HepG2 (cell line): ENCODE measurements around the gene PASK. TPM values are rescaled to one million over a fixed set of nuclear protein-coding genes. Genes with fewer than 3 reads are reported as not detected.

Source experiments
- CAMTA2 ChIP-seq: sonication (generic); formaldehyde crosslinking; IDR thresholded peaks from 2 replicates; pipeline ENCODE4 v1.4.0; 2020; ENCODE audit warnings: mild to moderate bottlenecking, missing genetic modification reagents, borderline replicate concordance
- CBFB ChIP-seq: sonication (generic); formaldehyde crosslinking; IDR thresholded peaks from 2 replicates; pipeline ENCODE4 v1.4.0; 2020; ENCODE audit warnings: missing genetic modification reagents
- CENPX ChIP-seq: sonication (generic); formaldehyde crosslinking; IDR thresholded peaks from 2 replicates; pipeline ENCODE4 v1.9.0; 2021; ENCODE audit warnings: mild to moderate bottlenecking, missing genetic modification reagents, moderate library complexity
- CSRNP2 ChIP-seq: sonication (generic); formaldehyde crosslinking; conservative IDR thresholded peaks from 2 replicates; pipeline ENCODE4 v1.8.0; 2022; ENCODE audit warnings: low read depth, missing genetic modification reagents
- DBP ChIP-seq: sonication (generic); formaldehyde crosslinking; IDR thresholded peaks from 2 replicates; pipeline ENCODE4 v1.4.0; 2020; ENCODE audit warnings: missing genetic modification reagents; ENCODE audit errors: not compliant biosample characterization
- DNMT1 ChIP-seq: sonication (generic); formaldehyde crosslinking; IDR thresholded peaks from 2 replicates; pipeline ENCODE4 v1.5.1; 2020; ENCODE audit warnings: mild to moderate bottlenecking, missing genetic modification reagents
- EHMT2 ChIP-seq: fragments of 200-600 bp; sonication (generic); IDR thresholded peaks from 2 replicates; pipeline ENCODE4 v1.7.0; 2017; ENCODE audit warnings: antibody characterized with exemption, low read depth, low read length, borderline replicate concordance
- ERF ChIP-seq: IDR thresholded peaks from 2 replicates; pipeline ENCODE4 v1.6.1; 2018; ENCODE audit warnings: missing biosample characterization, missing genetic modification reagents
- GABPA ChIP-seq, 2 experiments: IDR thresholded peaks; 2 replicates each; pipeline ENCODE4 v1.6.1; 2011 to 2016; ENCODE audit warnings: low read depth in 2 of 2, low read length in 1 of 2, missing biosample characterization in 1 of 2, missing genetic modification characterization in 1 of 2
- GMEB1 ChIP-seq: sonication (generic); formaldehyde crosslinking; IDR thresholded peaks from 2 replicates; pipeline ENCODE4 v1.5.1; 2020; ENCODE audit warnings: missing genetic modification reagents, mild to moderate bottlenecking, borderline replicate concordance
- KDM5A ChIP-seq: fragments of 200-600 bp; sonication (generic); IDR thresholded peaks from 2 replicates; pipeline ENCODE4 v1.7.0; 2018; ENCODE audit warnings: antibody characterized with exemption, mild to moderate bottlenecking, low read length, borderline replicate concordance
- NFIB ChIP-seq: sonication (generic); formaldehyde crosslinking; IDR thresholded peaks from 2 replicates; pipeline ENCODE4 v1.9.0; 2021; ENCODE audit warnings: missing genetic modification reagents, mild to moderate bottlenecking, borderline replicate concordance
- PRDM4 ChIP-seq: sonication (generic); formaldehyde crosslinking; IDR thresholded peaks from 2 replicates; pipeline ENCODE4 v1.9.0; 2021; ENCODE audit warnings: missing genetic modification reagents, borderline replicate concordance
- ZNF205 ChIP-seq: IDR thresholded peaks from 2 replicates; pipeline ENCODE4 v1.6.1; 2018; ENCODE audit warnings: missing biosample characterization, missing genetic modification reagents
- ZNF207 ChIP-seq: fragments of 450-650 bp; IDR thresholded peaks from 2 replicates; pipeline ENCODE4 v1.6.1; 2016; ENCODE audit warnings: antibody characterized with exemption, borderline replicate concordance
- ZNF263 ChIP-seq: sonication (generic); formaldehyde crosslinking; IDR thresholded peaks from 2 replicates; pipeline ENCODE4 v1.4.0; 2020; ENCODE audit warnings: missing genetic modification reagents
- ZNF326 ChIP-seq: sonication (generic); formaldehyde crosslinking; IDR thresholded peaks from 2 replicates; pipeline ENCODE4 v1.4.0; 2020; ENCODE audit warnings: missing genetic modification reagents, borderline replicate concordance
- ZNF329 ChIP-seq: sonication (generic); formaldehyde crosslinking; IDR thresholded peaks from 2 replicates; pipeline ENCODE4 v1.9.0; 2021; ENCODE audit warnings: low read depth, mild to moderate bottlenecking, missing genetic modification reagents
- ZNF704 ChIP-seq: sonication (generic); formaldehyde crosslinking; IDR thresholded peaks from 2 replicates; pipeline ENCODE4 v1.8.1; 2023; ENCODE audit warnings: mild to moderate bottlenecking, inconsistent platforms, moderate library complexity, missing genetic modification reagents, borderline replicate concordance
- polyA plus RNA-seq, 8 experiments: library from polyadenylated mRNA; depleted of rRNA in 3 of 8; stranded (reverse) in 7 of 8; unstranded in 1 of 8; fragments of >200 nt; fragmentation: Illumina TruSeq in 4 of 8; extraction: Trizol in 4 of 8; gene quantifications; 2 replicates each; pipeline versions ENCODE4 v1.2.1 to v1.2.3, GENCODE V29; 2011 to 2016; ENCODE audit warnings: low read depth in 4 of 8, missing spikeins in 1 of 8, mixed read lengths in 1 of 8; ENCODE audit not compliant: insufficient read depth in 1 of 8
- total RNA-seq, 5 experiments: library from RNA; depleted of rRNA; stranded (reverse); fragments of >200 nt; fragmentation: Illumina TruSeq; extraction: Trizol; gene quantifications; 2 replicates each; pipeline ENCODE4 v1.2.3, GENCODE V29; 2016; ENCODE audit warnings: low read depth in 1 of 5

PASK gene
- total and polyA plus RNA-seq, 2 of the 13 experiments (the other 11 are each of a cell fraction or from before 2014, with no cell fraction given) = 6.9 to 17.0 TPM

- TF ChIP-seq PRDM4 (peak; percentile 83), NFIB (peak; percentile 95), CAMTA2 (peak; percentile 96), CBFB (CRISPR knock-in tag) (peak; percentile 99), ZNF326 (CRISPR knock-in tag) (0 out of 2 replicates have a peak, but pooled peaks have one; percentile 32), DNMT1 (CRISPR knock-in tag) (peak; percentile 100), ZNF704 (CRISPR knock-in tag) (no peak; the same call in 1 of the 2 replicates), ERF (CRISPR knock-in tag) (peak; percentile 100), ZNF263 (CRISPR knock-in tag) (peak; percentile 98), ZNF205 (CRISPR knock-in tag) (peak; percentile 98), DBP (CRISPR knock-in tag) (no peak), CENPX (CRISPR knock-in tag) (no peak), ZNF329 (peak; percentile 90), ZNF207 (no peak), CSRNP2 (CRISPR knock-in tag) (0 out of 2 replicates have a peak, but pooled peaks have one; percentile 56), KDM5A (peak; percentile 97), GMEB1 (CRISPR knock-in tag) (peak; percentile 94), EHMT2 (no peak), GABPA (IDR thresholded peaks at IDR 0.05; ENCODE audit: low read depth, low read length) (peak; percentile 100), GABPA (CRISPR knock-in tag; IDR thresholded peaks at IDR 0.05; ENCODE audit: low read depth) (peak; percentile 94)
Measured at GRCh38 chr2:241102239-241102803, 47.0 kb downstream of the PASK start, which contains the start of gene MTERF4 (continued).
